NCI-H526 (cell line): ENCODE measurements around the gene GK.
"Not testable (repeated sequence)": the region's sequence is repeated elsewhere in the genome, so short reads cannot be mapped to it uniquely, and the experiment has no call there.

Experiments used
- DNase-seq, 2 experiments: peaks; one replicate each; lab custom pipeline; 2025; lab: John Stamatoyannopoulos, UW

Gene GK

DNA sequence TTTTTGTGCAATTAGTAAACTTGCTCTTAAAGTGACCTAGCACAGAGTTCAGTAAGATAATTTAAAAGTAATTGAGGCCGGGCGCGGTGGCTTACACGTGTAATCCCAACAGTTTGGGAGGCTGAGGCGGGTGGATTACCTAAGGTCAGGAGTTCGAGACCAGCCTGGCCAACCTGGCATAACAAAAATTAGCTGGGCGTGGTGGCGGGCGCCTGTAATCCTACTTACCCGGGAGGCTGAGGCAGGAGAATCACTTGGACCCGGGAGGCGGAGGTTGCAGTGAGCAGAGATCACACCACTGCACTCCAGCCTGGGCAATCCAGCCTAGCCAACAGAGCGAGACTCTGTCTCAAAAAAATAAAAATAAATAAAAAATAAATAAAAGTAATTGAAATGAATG is 1.2 kb downstream of the GK start:
- DNase-seq, result not testable (repeated sequence)

GRCh38 chrX:30654989-30655607 is 1.9 kb downstream of the GK start:
- no peak for DNase-seq

GRCh38 chrX:30655991-30656390 is 2.8 kb downstream of the GK start:
- DNase-seq, result no peak

- no peak for DNase-seq
These were observed 4.3 kb downstream of the GK start for GRCh38 chrX:30657196-30658161.

DNA sequence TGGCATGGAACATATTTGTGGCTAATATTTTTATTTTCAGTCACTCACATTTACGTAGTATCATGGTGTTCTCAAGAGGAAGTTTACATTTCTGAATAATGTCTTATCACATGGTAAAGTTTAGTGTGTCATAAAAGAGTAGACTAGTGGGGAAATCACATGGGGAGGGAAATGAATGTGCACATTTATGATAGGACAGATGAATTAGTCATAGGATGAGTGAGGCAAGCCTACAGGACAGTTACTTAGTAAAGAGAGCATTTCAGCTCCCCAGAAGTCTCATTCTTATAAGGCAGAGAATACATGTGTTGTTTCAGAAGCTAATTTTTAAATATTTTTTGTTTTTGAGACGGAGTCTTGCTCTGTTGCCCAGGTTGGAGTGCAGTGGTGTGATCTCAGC is 6.2 kb downstream of the GK start:
- DNase-seq, result no peak

GRCh38 chrX:30661228-30661627 is 8.0 kb downstream of the GK start:
- no peak for DNase-seq

DNA sequence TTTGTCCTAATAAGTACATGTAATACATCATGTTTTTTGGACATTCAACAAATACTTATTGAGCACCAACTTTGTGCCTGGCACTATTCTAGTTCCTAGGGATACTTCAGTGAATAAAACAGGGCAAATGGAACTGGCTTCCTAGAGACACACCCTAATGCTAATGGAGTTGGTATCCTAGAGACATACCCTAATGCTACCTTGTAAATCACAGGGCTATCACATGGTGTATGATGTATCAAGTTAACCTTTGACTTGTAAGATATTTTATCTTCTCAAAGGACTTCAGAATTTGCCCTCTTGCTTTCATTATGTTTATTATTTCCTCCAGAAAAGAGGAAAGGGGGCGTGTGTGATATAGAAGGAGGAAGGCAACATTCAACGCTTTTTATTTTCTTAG is 10.1 kb downstream of the GK start:
- no peak for DNase-seq

GRCh38 chrX:30665471-30665870 is 12.2 kb downstream of the GK start:
- DNase-seq, result no peak

DNA sequence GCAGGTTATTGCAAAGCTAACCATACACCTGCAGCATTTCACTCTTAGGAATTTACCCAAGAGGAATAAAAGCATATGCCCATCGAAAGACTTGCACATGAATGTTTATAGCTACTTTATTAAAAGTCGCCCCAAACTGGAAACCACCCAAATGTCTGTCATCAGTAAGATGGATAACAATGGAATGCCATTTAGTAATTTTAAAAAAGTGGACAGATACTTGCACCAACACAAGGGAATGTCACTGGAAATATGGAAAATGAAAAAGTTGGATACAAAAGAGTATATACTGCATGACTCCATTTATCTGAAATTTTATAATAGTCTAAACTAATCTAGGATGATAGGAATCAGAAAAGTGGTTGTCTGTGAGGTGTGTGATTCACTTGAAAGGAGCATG is 12.9 kb downstream of the GK start:
- DNase-seq, result no peak

DNA sequence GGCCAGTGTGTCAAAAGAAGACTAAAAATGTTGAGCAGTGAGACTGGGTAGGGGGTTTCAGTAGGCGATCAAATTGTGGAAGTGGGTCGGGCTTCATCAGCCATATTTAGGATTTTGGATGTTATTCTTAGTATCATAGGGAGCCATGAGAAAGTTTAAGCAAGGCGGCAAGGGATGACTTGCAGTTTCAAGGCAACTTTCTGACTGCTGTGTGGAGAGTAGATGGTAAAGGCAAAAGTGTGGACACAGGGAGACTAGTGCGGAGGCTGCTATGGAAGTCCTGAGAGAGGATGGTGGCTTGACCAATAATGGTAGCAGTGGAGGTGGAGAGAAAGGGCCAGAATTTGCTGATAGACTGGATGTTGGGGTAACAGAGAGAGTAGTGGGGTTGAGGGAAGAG is 15.4 kb downstream of the GK start:
- no peak for DNase-seq

DNA sequence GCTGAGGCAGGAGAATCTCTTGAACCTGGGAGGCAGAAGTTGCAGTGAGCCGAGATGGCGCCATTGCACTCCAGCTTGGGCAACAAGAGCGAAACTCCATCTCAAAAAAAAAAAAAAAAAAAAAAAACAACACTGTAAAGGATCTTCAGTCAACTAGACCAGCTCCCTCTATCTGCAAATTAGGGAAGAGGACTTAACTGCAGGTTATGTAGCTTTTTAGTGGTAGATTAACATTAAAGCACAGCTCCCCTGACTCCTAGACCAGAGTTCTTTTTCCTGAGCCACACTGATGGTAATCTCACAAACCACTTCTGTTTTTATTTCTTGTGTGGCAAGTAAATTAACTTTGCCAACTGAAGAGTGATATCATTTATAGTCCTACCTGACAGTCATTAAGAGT is 18.0 kb downstream of the GK start:
- DNase-seq, result peak in 1 of 2 experiments; percentile 2

DNA sequence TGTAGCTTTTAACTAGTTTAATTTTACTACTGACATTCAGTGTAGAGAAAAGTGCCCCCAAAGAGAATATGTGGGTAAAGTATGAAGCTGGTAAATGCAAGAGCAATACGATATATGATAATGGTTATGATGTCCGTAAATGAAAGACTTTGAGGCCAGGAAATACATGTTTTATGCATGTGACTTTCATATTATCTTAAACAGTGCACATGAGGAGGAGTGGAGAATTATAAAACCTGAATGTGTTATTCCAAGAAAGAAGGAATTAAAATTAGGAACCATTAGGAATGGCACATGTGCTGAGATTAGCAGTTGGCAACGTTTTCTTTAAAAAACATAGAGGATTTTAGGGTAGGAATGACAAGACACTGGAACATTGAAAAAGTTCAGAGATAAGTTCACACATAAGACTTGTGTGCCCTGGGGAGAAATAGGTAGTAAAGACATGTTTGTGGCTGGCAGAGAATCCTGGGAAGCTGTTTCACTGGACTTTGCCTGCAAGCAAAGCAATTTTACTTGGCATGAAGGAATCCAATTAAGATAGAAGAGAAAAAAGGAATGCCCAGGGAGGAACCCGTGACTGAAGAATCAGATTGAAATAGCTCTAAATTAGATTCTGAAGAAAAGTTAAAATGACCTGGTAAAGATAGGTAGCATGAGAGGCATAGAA is 20.0 kb downstream of the GK start:
- no peak for DNase-seq

DNA sequence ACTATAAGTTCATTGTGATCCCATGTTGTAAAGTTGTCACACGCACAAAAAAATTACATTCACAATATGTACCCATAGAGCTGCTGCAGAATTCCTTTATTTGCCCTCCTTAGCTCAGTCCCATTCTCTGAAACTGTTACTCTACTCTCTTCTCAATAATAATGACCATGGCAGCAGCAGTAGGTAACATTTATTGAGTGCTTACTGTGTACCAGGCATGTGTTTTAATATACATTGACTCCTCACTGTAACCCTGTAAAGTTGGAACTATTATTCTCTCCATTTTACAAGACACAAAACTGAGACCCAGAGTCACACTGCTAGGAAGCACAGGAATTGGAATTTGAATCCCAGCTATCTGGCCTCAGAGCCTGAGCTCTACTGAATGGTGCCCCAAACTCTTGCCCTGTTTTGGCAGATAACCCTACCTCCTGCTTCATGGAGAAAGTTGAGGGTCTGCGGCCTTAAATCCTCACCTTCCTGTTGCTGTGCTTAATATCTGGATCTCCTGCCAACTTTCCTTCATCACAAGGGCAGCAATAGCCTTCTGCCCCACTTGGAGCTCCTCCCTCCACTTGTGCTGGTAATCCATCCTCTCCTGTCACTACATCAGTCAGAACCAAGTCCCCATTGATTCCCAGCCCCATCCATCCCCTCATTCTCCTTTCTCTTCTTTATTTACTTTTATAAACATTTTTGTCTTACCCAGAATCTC is 20.8 kb downstream of the GK start:
- DNase-seq, result no peak

DNA sequence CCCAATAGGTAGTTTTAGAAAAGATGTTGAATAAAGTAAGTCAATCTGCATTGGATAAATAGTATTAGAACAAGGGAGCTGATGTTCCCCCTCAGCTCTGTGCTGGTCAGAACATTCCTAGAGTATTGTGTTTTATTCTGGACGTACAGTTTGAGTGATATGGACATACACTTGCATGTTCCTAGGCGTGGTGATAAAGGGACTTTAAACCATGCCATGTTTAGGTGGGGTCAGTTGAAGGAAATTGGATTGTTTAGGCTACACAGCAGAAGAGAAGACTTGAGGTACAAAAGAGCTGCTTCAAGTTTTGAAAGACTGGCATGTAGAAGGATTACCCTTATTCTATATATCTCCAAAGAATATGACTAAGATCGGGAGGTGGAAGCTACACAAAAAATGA is 21.6 kb downstream of the GK start:
- DNase-seq, result no peak

- no peak for DNase-seq
These were observed 26.1 kb downstream of the GK start for GRCh38 chrX:30679369-30679768.

DNA sequence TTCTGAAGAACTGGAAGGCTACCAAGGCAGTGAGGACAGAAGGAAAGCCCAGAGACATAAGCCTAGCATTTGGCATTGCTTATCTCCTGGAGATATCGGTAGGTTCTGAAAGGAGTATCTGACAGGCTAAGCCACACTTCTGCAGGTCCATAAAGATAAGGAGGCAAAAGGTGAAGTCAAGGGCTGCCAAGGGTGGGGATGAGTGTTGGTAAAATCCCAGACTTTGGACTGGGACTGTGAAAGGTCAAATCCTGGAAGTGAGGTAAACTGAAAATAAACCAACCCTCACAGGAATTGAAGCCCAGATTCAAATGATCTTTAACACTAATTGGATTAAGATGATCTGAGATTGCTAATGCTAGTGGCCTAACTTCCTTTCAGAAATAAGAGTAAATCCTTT is 27.4 kb downstream of the GK start:
- DNase-seq, result no peak

DNA sequence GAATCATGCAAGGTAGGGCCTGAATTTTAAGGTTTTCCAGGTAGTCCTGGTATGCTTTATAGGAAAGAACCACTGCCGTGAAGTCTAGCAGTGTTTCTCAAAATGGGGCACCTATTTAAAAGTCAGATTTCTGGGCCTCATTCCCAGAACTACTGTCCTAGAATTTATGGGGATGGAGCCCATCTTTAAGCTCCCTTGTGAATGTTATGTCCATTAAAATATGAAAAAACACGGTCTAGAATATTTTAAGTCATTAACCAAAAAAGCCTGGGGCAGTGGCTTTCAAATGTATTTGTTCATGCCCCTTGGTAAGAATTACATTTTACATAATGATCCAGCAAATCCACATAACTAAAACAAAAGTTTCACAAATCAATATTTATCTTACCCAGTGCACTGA is 35.4 kb downstream of the GK start:
- no peak for DNase-seq

GRCh38 chrX:30689116-30689515 is 35.9 kb downstream of the GK start:
- no peak for DNase-seq

DNA sequence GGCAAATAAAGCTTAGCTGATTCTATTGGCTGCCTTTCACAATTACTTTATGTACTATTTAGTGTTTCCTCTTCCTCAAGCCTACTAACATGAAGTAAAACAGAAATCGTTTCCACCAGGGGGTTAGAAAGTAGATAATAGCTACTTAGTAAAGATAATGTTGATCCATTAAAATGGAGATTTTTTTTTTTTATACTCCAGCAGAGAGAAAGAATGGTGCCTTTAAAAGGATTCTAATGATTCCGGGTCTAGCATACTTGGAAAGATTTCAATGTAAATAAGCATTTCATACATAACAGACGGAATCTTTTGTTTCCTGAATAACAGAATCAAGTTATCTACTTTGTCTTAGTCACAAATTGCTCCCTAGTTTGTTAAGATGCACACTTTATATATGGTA is 37.1 kb downstream of the GK start:
- no peak for DNase-seq

DNA sequence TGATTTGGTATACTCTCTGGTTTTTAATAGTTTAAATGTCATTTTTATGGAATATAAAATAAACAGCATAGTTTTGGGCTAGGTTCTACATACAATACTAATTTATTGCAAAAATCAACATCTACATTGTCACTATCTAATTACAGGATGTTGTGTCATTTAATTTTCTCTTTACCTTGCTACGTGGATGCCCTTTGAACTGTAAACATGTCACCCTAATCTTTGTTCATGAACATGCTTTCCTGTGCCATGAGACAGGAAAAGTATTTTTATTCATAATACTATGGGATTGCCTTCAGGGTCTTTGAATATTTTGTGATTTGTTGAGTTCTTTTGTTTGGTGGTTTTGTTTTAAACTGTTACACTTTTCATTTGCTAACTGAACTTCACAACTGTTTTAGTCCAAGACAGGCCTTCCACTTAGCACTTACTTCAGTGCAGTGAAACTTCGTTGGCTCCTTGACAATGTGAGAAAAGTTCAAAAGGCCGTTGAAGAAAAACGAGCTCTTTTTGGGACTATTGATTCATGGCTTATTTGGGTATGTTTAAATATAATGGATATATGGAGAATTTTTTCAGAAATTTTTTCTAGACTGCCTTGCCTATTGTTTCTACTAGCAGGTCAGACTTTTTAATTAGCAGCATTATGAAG is 40.9 kb downstream of the GK start:
- DNase-seq, result no peak

DNA sequence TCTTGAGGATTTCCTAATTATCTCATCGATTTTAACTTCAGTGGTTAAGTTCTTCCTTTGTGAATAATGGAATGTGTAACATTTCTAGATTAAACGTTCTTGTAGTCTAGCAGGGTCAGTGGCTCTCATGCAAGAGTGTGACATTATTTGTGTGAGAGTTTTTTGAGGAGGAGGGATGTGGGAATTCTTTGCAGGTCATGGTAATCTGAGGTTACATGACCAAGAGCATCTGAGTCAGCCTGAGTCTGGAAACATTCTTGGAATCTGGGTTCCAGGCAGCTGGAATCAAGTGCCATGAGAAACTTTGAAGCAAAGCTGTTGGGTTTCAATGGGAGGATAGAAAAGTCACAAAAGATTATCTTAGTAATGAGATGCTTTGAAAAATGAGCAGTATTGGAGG is 49.5 kb downstream of the GK start:
- no peak for DNase-seq

GRCh38 chrX:30706216-30706775 is 53.1 kb downstream of the GK start:
- DNase-seq, result no peak
